Activated CD8-positive, alpha-beta memory T cell treated with anti-CD3 and anti-CD28 coated beads, Interleukin-2, amount 50 U/mL, for 1 hour (primary cell): ENCODE measurements around the gene ADSS1.

Experiments used
- DNase-seq: peaks from one replicate; pipeline ENCODE4 v3.0.0-alpha.2; 2020; ENCODE audit errors: extremely low read depth

Gene ADSS1

GRCh38 chr14:104700225-104700651 lies 23.8 kb upstream of the ADSS1 start:
- no peak for DNase-seq

GRCh38 chr14:104700747-104701217 lies 23.2 kb upstream of the ADSS1 start:
- no peak for DNase-seq

GRCh38 chr14:104701383-104702076 lies 22.5 kb upstream of the ADSS1 start:
- no peak for DNase-seq

GRCh38 chr14:104702106-104702505 lies 21.9 kb upstream of the ADSS1 start:
- no peak for DNase-seq

- DNase-seq, result no peak
Observed at GRCh38 chr14:104702673-104703072, 21.4 kb upstream of the ADSS1 start.

- no peak for DNase-seq
Observed at GRCh38 chr14:104703269-104703668, 20.8 kb upstream of the ADSS1 start.

GRCh38 chr14:104704252-104704651 lies 19.8 kb upstream of the ADSS1 start:
- no peak for DNase-seq

GRCh38 chr14:104705340-104706047 lies 18.5 kb upstream of the ADSS1 start:
- no peak for DNase-seq

- no peak for DNase-seq
Observed at GRCh38 chr14:104706733-104707607, 17.1 kb upstream of the ADSS1 start.

- no peak for DNase-seq
Observed at GRCh38 chr14:104707608-104708595, 16.1 kb upstream of the ADSS1 start.

- DNase-seq, result no peak
Observed at GRCh38 chr14:104708606-104709268, 15.3 kb upstream of the ADSS1 start.

- no peak for DNase-seq
Observed at GRCh38 chr14:104709387-104710039, 14.5 kb upstream of the ADSS1 start.

GRCh38 chr14:104710071-104710735 lies 13.8 kb upstream of the ADSS1 start:
- DNase-seq, result no peak

GRCh38 chr14:104712881-104713734 lies 10.9 kb upstream of the ADSS1 start:
- DNase-seq, result no peak

- no peak for DNase-seq
Observed at GRCh38 chr14:104714066-104714465, 10.0 kb upstream of the ADSS1 start.

- no peak for DNase-seq
Observed at GRCh38 chr14:104714681-104715080, 9.3 kb upstream of the ADSS1 start.

GRCh38 chr14:104715416-104715815 lies 8.6 kb upstream of the ADSS1 start:
- no peak for DNase-seq

GRCh38 chr14:104715871-104716270 lies 8.2 kb upstream of the ADSS1 start:
- DNase-seq, result no peak
